K562 treated with DMSO at 1 percent for 12 hours (cell line): ENCODE measurements around the gene METTL24. TPM values are rescaled to one million over a fixed set of nuclear protein-coding genes. Genes with fewer than 3 reads are reported as not detected.

Experiments
- total RNA-seq: library from RNA; unstranded; fragments of 300-600 nt; gene quantifications from 2 replicates; pipeline ENCODE4 v1.2.3, GENCODE V29; 2022; ENCODE audit not compliant: insufficient read depth

The METTL24 gene
- not detected in 2 replicates for total RNA-seq

GRCh38 chr6:110357664-110358552 lies at the start of gene METTL24:
TSS of gene METTL24 (minus strand) at chr6:110358349. CDS start at chr6:110358272, 77 bp downstream.

Other genes with a start within 250 kb of the METTL24 start
- gene WASF1, start 178.7 kb downstream of the METTL24 start, total RNA-seq, result 3.6 and 10.3 TPM in 2 replicates
- 6.7 and 16.8 TPM in 2 replicates for gene CDC40, start 177.9 kb downstream of the METTL24 start, total RNA-seq
- gene DDO, start 57.2 kb upstream of the METTL24 start, total RNA-seq, result 0.80 and 1.2 TPM in 2 replicates
- gene SLC22A16, start 118.3 kb upstream of the METTL24 start, total RNA-seq, result not detected in 2 replicates